Thoracic aorta (tissue), 2 donors: ENCODE data around the gene BORCS6. TPM values are rescaled to one million over a fixed set of nuclear protein-coding genes. Genes with fewer than 3 reads are reported as not detected.

Source experiments
- ATAC-seq: fragments of 150-250 bp; one replicate; pipeline ENCODE4 v1.8.0; 2017; ENCODE audit warnings: low read depth; ENCODE audit not compliant: insufficient number of reproducible peaks, low FRiP score
- DNase-seq: peaks from one replicate; pipeline ENCODE4 v3.0.0-alpha.2; 2020; ENCODE audit warnings: low spot score
- H3K27ac ChIP-seq, 2 donors: fragments of 200-600 bp; sonication (generic); 1 replicate in 1 of 2; 2 replicates in 1 of 2; pipeline ENCODE4 v1.5.1; 2016; ENCODE audit warnings: mild to moderate bottlenecking in 2 of 2, moderate library complexity in 2 of 2
- H3K27me3 ChIP-seq: fragments of 200-600 bp; sonication (generic); replicated peaks from 2 replicates; pipeline ENCODE4 v1.6.0; 2016; ENCODE audit warnings: mild to moderate bottlenecking; ENCODE audit not compliant: insufficient read depth
- H3K36me3 ChIP-seq: fragments of 200-600 bp; sonication (generic); one replicate; pipeline ENCODE4 v1.5.1; 2016
- H3K4me1 ChIP-seq, 2 donors: fragments of 200-600 bp; sonication (generic); 1 replicate in 1 of 2; 2 replicates in 1 of 2; pipeline versions ENCODE4 v1.5.1 to v1.6.0; 2016; ENCODE audit warnings: low read depth in 2 of 2, mild to moderate bottlenecking in 1 of 2; ENCODE audit not compliant: control insufficient read depth in 1 of 2
- H3K4me3 ChIP-seq: fragments of 200-600 bp; sonication (generic); 2 replicates; pipeline ENCODE4 v1.5.1; 2016; ENCODE audit warnings: mild to moderate bottlenecking
- H3K9me3 ChIP-seq: fragments of 200-600 bp; sonication (generic); 2 replicates; pipeline ENCODE4 v1.5.1; 2016
- CTCF ChIP-seq: fragments of 200-600 bp; sonication (generic); IDR thresholded peaks from one replicate; pipeline ENCODE4 v1.5.1; 2019; ENCODE audit warnings: antibody characterized with exemption
- total RNA-seq, 2 donors: library from RNA; depleted of rRNA; stranded (reverse); fragments of >200 nt; gene quantifications; one replicate each; pipeline versions ENCODE4 v1.1.0 to v1.2.3, GENCODE V29; 2016

Gene BORCS6
- total RNA-seq, 2 donors from 2014 or later: 11.9 to 13.8 TPM

DNA sequence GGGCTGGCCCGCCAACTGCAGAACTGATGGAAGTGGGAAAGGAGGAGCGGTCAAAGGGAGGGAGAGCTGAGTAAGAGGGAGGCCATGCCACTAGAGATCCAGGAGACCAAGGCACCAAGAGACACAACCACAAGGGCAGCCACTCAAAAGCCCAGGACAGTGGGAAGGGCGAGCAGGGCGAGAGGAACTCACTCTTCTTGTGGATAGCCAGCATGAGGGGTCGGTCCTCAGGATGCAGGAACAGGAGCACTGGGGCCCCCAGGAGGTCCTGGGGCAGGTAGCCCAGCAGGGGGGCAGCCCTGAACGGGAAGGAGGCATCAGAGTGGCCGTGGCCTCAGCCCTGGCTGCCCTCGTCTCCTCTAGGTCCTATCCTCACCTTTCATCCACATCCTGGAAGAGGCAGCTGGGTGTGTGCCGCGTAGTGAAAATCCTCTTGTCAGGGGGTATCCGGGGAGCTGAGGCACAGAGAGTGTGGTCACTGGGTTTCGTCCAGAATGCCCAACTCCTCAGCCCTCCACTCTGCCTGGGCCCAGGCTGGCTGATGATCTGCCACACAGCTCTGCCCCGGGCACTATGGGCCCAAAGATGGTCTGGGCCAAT lies 42.1 kb downstream of the BORCS6 start:
- no peak for ATAC-seq
- no peaks in the 10 kb centered on the region for H3K27me3 ChIP-seq
- no peaks in the 10 kb centered on the region for H3K9me3 ChIP-seq
- H3K36me3 ChIP-seq: peaks cover 79% of the 10 kb centered on the region
- peaks cover 14 to 37% of the 10 kb centered on the region in 2 donors for H3K4me1 ChIP-seq
- H3K27ac ChIP-seq: peak overlapping the region; percentile 13 to 100
- DNase-seq: no peak
- no peak for TF ChIP-seq CTCF
- no peak overlapping the region for H3K4me3 ChIP-seq

GRCh38 chr17:8147141-8147804 lies 42.7 kb downstream of the BORCS6 start:
- peaks cover 10 to 34% of the 10 kb centered on the region in 2 donors for H3K4me1 ChIP-seq
- no peak for TF ChIP-seq CTCF
- no peaks in the 10 kb centered on the region for H3K27me3 ChIP-seq
- ATAC-seq (no peak), DNase-seq (no peak)
- no peaks in the 10 kb centered on the region for H3K9me3 ChIP-seq
- H3K4me3 ChIP-seq: no peak overlapping the region
- H3K36me3 ChIP-seq: peaks cover 85% of the 10 kb centered on the region
- H3K27ac ChIP-seq: peak overlapping the region; percentile 39 to 43

- peaks cover 92% of the 10 kb centered on the region for H3K36me3 ChIP-seq
- peak overlapping the region; percentile 39 to 43 for H3K27ac ChIP-seq
- no peaks in the 10 kb centered on the region for H3K27me3 ChIP-seq
- TF ChIP-seq CTCF: no peak
- no peak for DNase-seq
- peaks cover 10 to 37% of the 10 kb centered on the region in 2 donors for H3K4me1 ChIP-seq
- H3K4me3 ChIP-seq: no peak overlapping the region
- no peaks in the 10 kb centered on the region for H3K9me3 ChIP-seq
- no peak for ATAC-seq
Measured at GRCh38 chr17:8146381-8147140, 43.4 kb downstream of the BORCS6 start.

DNA sequence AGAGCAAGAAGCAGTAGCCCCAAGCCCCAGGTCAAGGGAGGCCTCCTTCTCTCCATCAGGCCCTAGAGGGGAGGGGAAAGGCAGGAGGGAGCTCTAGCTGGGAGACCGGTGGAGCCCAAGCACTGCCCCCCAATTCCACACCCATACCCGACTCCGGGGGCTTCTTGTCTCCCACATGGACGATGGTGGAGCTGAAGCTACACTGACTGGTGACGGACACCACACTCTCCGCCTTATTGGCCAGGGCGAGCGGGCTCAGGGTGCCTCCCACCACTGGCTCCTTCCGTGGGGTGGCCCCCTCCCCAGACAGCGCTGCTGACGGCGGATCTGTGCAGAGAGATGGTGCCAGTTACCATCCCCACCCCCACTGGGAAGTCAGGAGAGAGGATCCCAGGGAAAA lies 44.2 kb downstream of the BORCS6 start:
- no peak for TF ChIP-seq CTCF
- Histone ChIP-seq H3K27me3 (no peaks in the 10 kb centered on the region), H3K4me1 (peaks cover 8 to 38% of the 10 kb centered on the region in 2 donors), H3K36me3 (peaks cover 99% of the 10 kb centered on the region), H3K27ac (peak overlapping the region; percentile 39 to 43), H3K9me3 (no peaks in the 10 kb centered on the region), H3K4me3 (no peak overlapping the region)
- no peak for ATAC-seq
- no peak for DNase-seq
